Natural killer cell (primary cell): ENCODE results near the gene FAM234A. TPM values are rescaled to one million over a fixed set of nuclear protein-coding genes. Genes with fewer than 3 reads are reported as not detected.
A peak's percentile ranks its signal among the peaks of the same experiment; 100 is the strongest.

Experiments used
- ATAC-seq, 3 donors: fragments of 150-1000 bp in 2 of 3; fragments of 200-7000 bp in 1 of 3; cut with Tn5 transposase; 1 replicate in 1 of 3; 2 replicates in 2 of 3; pipeline ENCODE4 v1.10.0; 2021; ENCODE audit warnings: mild to moderate bottlenecking in 2 of 3, moderate library complexity in 2 of 3
- DNase-seq, 2 donors: peaks; one replicate each; pipeline versions ENCODE4 v3.0.0 to v3.0.0-alpha.2; 2013 to 2021; ENCODE audit warnings: mixed read lengths in 1 of 2
- H3K27ac ChIP-seq: one replicate; pipeline ENCODE4 v1.5.1; 2013; ENCODE audit warnings: mild to moderate bottlenecking, low read length
- H3K27me3 ChIP-seq: one replicate; pipeline ENCODE4 v1.6.1; 2013; ENCODE audit warnings: low read length; ENCODE audit not compliant: control insufficient read depth, insufficient read depth
- H3K36me3 ChIP-seq: one replicate; pipeline ENCODE4 v1.6.1; 2013; ENCODE audit warnings: low read length; ENCODE audit not compliant: control insufficient read depth, insufficient read depth
- H3K4me1 ChIP-seq: one replicate; pipeline ENCODE4 v1.6.1; 2013; ENCODE audit warnings: low read length; ENCODE audit not compliant: control insufficient read depth, insufficient read depth
- H3K4me3 ChIP-seq: one replicate; pipeline ENCODE4 v1.5.1; 2013; ENCODE audit warnings: low read length
- H3K9me3 ChIP-seq: one replicate; pipeline ENCODE4 v1.6.1; 2013; ENCODE audit warnings: low read length; ENCODE audit not compliant: control insufficient read depth, insufficient read depth
- H3K27ac Mint-ChIP-seq, 2 donors: one replicate each; pipeline ENCODE4 v1.8.0; 2022; ENCODE audit warnings: mild to moderate bottlenecking in 2 of 2, mixed read lengths in 2 of 2, moderate library complexity in 1 of 2
- H3K27me3 Mint-ChIP-seq, 2 donors: one replicate each; pipeline ENCODE4 v1.8.0; 2022; ENCODE audit warnings: low read depth in 2 of 2, mixed read lengths in 2 of 2
- H3K36me3 Mint-ChIP-seq: one replicate; pipeline ENCODE4 v1.8.0; 2022; ENCODE audit warnings: mixed read lengths
- H3K4me1 Mint-ChIP-seq, 2 donors: one replicate each; pipeline ENCODE4 v1.8.0; 2022; ENCODE audit warnings: mixed read lengths in 2 of 2
- H3K4me3 Mint-ChIP-seq: one replicate; pipeline ENCODE4 v1.8.0; 2022; ENCODE audit warnings: mild to moderate bottlenecking, moderate library complexity, mixed read lengths
- H3K9me3 Mint-ChIP-seq, 2 donors: one replicate each; pipeline ENCODE4 v1.8.0; 2022; ENCODE audit warnings: mixed read lengths in 2 of 2
- WGBS: methylation state at CpG from one replicate; pipeline ENCODE4 v1.1.7; 2013; ENCODE audit warnings: missing lambda C conversion rate; ENCODE audit not compliant: insufficient coverage; 5-methylcytosine and 5-hydroxymethylcytosine counted together
- intact Hi-C: fragments of 100-400 bp; cut with micrococcal nuclease; formaldehyde crosslinking; loops from one replicate; pipeline ENCODE4 v1.14.2; 2022
- total RNA-seq, 4 donors: library from RNA; stranded (reverse); fragments of 120-200 nt in 1 of 4; gene quantifications; one replicate each; pipeline versions ENCODE4 v1.2.3 to v1.2.4, GENCODE V29; 2013 to 2022
- TF ChIP-seq, protein P1 (sequence below): fragments of 200-600 bp; IDR thresholded peaks from one replicate; pipeline ENCODE4 v1.8.0; 2022; ENCODE audit warnings: antibody characterized with exemption

FAM234A gene
- total RNA-seq, 3 donors from 2014 or later (not counting 1 experiment from before 2014, with no cell fraction given), result 32.4 to 42.6 (median 40.7) TPM

DNA sequence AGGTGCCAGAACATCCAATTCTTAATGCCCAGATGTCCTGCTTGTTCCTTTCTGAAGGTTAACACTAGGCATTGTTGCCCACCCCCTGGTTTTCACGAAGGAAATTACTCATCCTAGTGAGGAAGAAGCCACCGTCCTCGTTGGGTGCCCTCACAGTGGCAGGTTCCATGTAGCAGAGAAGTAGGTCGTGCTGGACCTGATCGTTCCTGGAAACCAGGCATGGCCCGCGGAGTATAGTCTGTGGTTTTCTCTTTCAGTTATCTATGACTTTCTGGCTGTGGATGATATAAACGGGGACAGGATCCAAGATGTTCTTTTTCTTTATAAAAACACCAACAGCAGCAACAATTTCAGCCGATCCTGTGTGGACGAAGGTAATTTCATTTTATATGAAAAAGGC lies 24.6 kb downstream of the FAM234A start:
- ATAC-seq (peak; percentile 34 to 77 (median 70)), DNase-seq (no peak)
- intact Hi-C loops, result no loop called here
- H3K9me3 Mint-ChIP-seq, result no peaks in the 10 kb centered on the region
- H3K27ac Mint-ChIP-seq, result peak overlapping the region; percentile 23 to 68
- no peaks in the 10 kb centered on the region for H3K27me3 Mint-ChIP-seq
- peaks cover 8 to 18% of the 10 kb centered on the region in 2 donors for H3K4me1 Mint-ChIP-seq
- H3K9me3 ChIP-seq, result no peaks in the 10 kb centered on the region
- TF ChIP-seq, protein P1, sequence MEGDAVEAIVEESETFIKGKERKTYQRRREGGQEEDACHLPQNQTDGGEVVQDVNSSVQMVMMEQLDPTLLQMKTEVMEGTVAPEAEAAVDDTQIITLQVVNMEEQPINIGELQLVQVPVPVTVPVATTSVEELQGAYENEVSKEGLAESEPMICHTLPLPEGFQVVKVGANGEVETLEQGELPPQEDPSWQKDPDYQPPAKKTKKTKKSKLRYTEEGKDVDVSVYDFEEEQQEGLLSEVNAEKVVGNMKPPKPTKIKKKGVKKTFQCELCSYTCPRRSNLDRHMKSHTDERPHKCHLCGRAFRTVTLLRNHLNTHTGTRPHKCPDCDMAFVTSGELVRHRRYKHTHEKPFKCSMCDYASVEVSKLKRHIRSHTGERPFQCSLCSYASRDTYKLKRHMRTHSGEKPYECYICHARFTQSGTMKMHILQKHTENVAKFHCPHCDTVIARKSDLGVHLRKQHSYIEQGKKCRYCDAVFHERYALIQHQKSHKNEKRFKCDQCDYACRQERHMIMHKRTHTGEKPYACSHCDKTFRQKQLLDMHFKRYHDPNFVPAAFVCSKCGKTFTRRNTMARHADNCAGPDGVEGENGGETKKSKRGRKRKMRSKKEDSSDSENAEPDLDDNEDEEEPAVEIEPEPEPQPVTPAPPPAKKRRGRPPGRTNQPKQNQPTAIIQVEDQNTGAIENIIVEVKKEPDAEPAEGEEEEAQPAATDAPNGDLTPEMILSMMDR, result no peak
- 66% methylated on average over 9 of the region's 10 CpGs for WGBS
- no peak overlapping the region for H3K4me3 ChIP-seq
- no peaks in the 10 kb centered on the region for H3K36me3 Mint-ChIP-seq
- peak overlapping the region; percentile 64 for H3K4me3 Mint-ChIP-seq
- peaks cover 27% of the 10 kb centered on the region for H3K36me3 ChIP-seq
- H3K27ac ChIP-seq, result no peak overlapping the region
- peaks cover 16% of the 10 kb centered on the region for H3K4me1 ChIP-seq
- no peaks in the 10 kb centered on the region for H3K27me3 ChIP-seq

DNA sequence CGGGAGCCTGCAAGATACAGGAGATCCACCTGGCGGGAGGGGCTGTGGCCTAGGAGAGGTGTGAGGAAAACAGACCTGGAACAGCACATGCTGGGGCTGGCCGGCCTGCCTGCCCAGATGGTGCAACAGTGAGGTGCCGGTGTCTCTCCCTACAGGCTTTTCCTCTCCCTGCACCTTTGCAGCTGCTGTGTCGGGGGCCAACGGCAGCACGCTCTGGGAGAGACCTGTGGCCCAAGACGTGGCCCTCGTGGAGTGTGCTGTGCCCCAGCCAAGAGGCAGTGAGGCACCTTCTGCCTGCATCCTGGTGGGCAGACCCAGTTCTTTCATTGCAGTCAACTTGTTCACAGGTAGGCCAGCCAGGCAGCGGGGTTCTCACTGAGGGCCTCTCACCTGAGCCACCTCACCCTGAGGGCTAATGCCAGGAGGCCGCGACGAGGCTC lies 25.2 kb downstream of the FAM234A start:
- H3K27me3 Mint-ChIP-seq, result no peaks in the 10 kb centered on the region
- WGBS, result 93% methylated on average over 13 of the region's 13 CpGs
- Histone ChIP-seq H3K27me3 (no peaks in the 10 kb centered on the region), H3K4me1 (peaks cover 15% of the 10 kb centered on the region), H3K4me3 (no peak overlapping the region), H3K27ac (no peak overlapping the region), H3K36me3 (peaks cover 28% of the 10 kb centered on the region), H3K9me3 (no peaks in the 10 kb centered on the region)
- TF ChIP-seq, protein P1, result no peak
- peaks cover 8 to 16% of the 10 kb centered on the region in 2 donors for H3K4me1 Mint-ChIP-seq
- intact Hi-C loops, result no loop called here
- H3K9me3 Mint-ChIP-seq, result no peaks in the 10 kb centered on the region
- no peak for ATAC-seq
- no peak overlapping the region for H3K4me3 Mint-ChIP-seq
- H3K36me3 Mint-ChIP-seq, result no peaks in the 10 kb centered on the region
- no peak overlapping the region for H3K27ac Mint-ChIP-seq
- no peak for DNase-seq

DNA sequence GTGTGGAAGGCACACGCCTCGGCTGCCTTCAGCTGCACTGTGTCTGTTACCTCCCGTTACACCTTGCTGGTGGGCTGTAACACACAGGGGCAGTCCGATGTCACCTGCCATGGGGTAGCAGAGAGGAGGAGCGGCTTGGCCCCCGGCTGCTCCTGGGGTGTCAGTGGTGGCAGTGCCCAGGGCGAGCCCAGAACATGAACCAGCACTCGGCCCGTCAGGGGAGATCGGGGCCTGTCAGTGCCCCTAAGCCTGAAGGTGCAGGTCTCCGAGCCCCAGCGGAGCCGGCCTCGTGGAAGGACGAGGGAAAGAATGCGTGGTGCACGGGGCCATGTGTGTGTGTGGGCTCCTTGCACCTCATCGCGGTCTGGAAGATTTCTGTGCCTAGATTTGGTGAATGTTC lies 25.7 kb downstream of the FAM234A start:
- H3K9me3 ChIP-seq, result no peaks in the 10 kb centered on the region
- DNase-seq (no peak), ATAC-seq (no peak)
- Mint-ChIP-seq H3K4me1 (peaks cover 8 to 16% of the 10 kb centered on the region in 2 donors), H3K27ac (no peak overlapping the region), H3K4me3 (no peak overlapping the region), H3K27me3 (no peaks in the 10 kb centered on the region), H3K36me3 (no peaks in the 10 kb centered on the region), H3K9me3 (no peaks in the 10 kb centered on the region)
- intact Hi-C loops, result no loop called here
- H3K4me1 ChIP-seq, result peaks cover 15% of the 10 kb centered on the region
- no peak overlapping the region for H3K4me3 ChIP-seq
- TF ChIP-seq, protein P1, result no peak
- WGBS, result 97% methylated on average over 19 of the region's 19 CpGs
- no peak overlapping the region for H3K27ac ChIP-seq
- H3K36me3 ChIP-seq, result peaks cover 28% of the 10 kb centered on the region
- no peaks in the 10 kb centered on the region for H3K27me3 ChIP-seq

DNA sequence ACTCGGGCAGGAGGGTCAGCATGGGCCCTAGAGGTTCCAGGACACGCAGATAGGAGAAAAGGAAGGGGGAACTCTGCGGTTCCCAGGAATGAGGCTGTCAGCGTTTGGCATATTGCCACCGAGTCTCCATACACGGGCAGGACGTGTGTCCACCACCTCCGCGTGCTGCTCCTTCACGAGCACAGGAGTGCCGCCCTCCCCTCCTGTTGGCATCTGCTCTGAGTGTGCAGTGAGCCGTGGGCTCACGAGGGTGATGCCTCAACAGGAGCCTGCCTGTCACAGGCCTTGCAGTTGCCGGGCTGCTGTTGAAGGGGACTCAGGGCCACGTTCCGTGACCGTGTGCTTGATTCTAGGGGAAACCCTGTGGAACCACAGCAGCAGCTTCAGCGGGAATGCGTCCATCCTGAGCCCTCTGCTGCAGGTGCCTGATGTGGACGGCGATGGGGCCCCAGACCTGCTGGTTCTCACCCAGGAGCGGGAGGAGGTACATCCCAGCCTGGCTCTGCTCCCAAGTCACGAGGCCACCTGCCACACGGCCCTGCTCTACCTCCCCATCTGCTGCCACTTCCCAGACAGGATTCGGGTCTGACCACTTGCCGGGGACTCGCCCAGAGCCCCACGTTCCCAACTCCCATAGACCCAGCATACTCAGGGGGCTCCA lies 26.5 kb downstream of the FAM234A start:
- Mint-ChIP-seq H3K27ac (no peak overlapping the region), H3K4me3 (no peak overlapping the region), H3K4me1 (peaks cover 8 to 15% of the 10 kb centered on the region in 2 donors), H3K36me3 (no peaks in the 10 kb centered on the region), H3K27me3 (no peaks in the 10 kb centered on the region), H3K9me3 (no peaks in the 10 kb centered on the region)
- ATAC-seq, result no peak
- intact Hi-C loops, result no loop called here
- Histone ChIP-seq H3K4me1 (peaks cover 15% of the 10 kb centered on the region), H3K36me3 (peaks cover 28% of the 10 kb centered on the region), H3K27me3 (no peaks in the 10 kb centered on the region), H3K27ac (no peak overlapping the region), H3K4me3 (no peak overlapping the region), H3K9me3 (no peaks in the 10 kb centered on the region)
- TF ChIP-seq, protein P1, result no peak
- no peak for DNase-seq
- 97% methylated on average over 28 of the region's 28 CpGs for WGBS
